KMS-11 (cell line): ENCODE measurements around the gene ALS2CL.

ENCODE experiments used
- H2AFZ ChIP-seq: fragments of 200-600 bp; sonication (generic); 2 replicates; pipeline ENCODE4 v1.6.1; 2016; ENCODE audit warnings: antibody characterized with exemption, mixed run types, low read depth
- H3K27ac ChIP-seq: fragments of 200-600 bp; sonication (generic); 2 replicates; pipeline ENCODE4 v1.6.1; 2016; ENCODE audit warnings: mild to moderate bottlenecking, mixed run types
- H3K27me3 ChIP-seq: fragments of 200-600 bp; sonication (generic); 2 replicates; pipeline ENCODE4 v1.6.1; 2017; ENCODE audit warnings: mild to moderate bottlenecking, low read depth, mixed run types, moderate library complexity; ENCODE audit not compliant: insufficient read depth
- H3K36me3 ChIP-seq: fragments of 200-600 bp; sonication (generic); 2 replicates; pipeline ENCODE4 v1.6.1; 2017; ENCODE audit warnings: mild to moderate bottlenecking, mixed run types; ENCODE audit not compliant: insufficient read depth
- H3K4me1 ChIP-seq: fragments of 200-600 bp; sonication (generic); 2 replicates; pipeline ENCODE4 v1.6.1; 2016; ENCODE audit warnings: mild to moderate bottlenecking, low read depth, mixed run types; ENCODE audit not compliant: poor library complexity, severe bottlenecking
- H3K4me2 ChIP-seq: fragments of 200-600 bp; sonication (generic); 2 replicates; pipeline ENCODE4 v1.7.0; 2016; ENCODE audit warnings: mild to moderate bottlenecking, mixed run types
- H3K4me3 ChIP-seq: fragments of 200-600 bp; sonication (generic); IDR thresholded peaks from 2 replicates; pipeline ENCODE4 v1.6.1; 2017; ENCODE audit warnings: low read depth, low read length, mixed read lengths; ENCODE audit not compliant: insufficient read depth
- H3K79me2 ChIP-seq: fragments of 200-600 bp; sonication (generic); 2 replicates; pipeline ENCODE4 v1.6.1; 2016; ENCODE audit warnings: low read depth, mixed run types; ENCODE audit not compliant: insufficient read depth
- H3K9ac ChIP-seq: fragments of 200-600 bp; sonication (generic); 2 replicates; pipeline ENCODE4 v1.6.1; 2016; ENCODE audit warnings: mild to moderate bottlenecking, mixed run types
- H4K20me1 ChIP-seq: fragments of 200-600 bp; sonication (generic); 2 replicates; pipeline ENCODE4 v1.6.1; 2016; ENCODE audit warnings: mild to moderate bottlenecking, mixed run types; ENCODE audit not compliant: insufficient read depth
- CTCF ChIP-seq: fragments of 200-600 bp; sonication (generic); conservative IDR thresholded peaks from 2 replicates; pipeline ENCODE4 v1.6.1; 2017; ENCODE audit warnings: low read depth, mild to moderate bottlenecking, antibody characterized with exemption, low read length, moderate library complexity, mixed read lengths

ALS2CL gene

GRCh38 chr3:46713898-46714552 lies 20.5 kb upstream of the ALS2CL start:
- no peak overlapping the region for H3K4me2 ChIP-seq
- no peak overlapping the region for H2AFZ ChIP-seq
- no peak overlapping the region for H3K9ac ChIP-seq

DNA sequence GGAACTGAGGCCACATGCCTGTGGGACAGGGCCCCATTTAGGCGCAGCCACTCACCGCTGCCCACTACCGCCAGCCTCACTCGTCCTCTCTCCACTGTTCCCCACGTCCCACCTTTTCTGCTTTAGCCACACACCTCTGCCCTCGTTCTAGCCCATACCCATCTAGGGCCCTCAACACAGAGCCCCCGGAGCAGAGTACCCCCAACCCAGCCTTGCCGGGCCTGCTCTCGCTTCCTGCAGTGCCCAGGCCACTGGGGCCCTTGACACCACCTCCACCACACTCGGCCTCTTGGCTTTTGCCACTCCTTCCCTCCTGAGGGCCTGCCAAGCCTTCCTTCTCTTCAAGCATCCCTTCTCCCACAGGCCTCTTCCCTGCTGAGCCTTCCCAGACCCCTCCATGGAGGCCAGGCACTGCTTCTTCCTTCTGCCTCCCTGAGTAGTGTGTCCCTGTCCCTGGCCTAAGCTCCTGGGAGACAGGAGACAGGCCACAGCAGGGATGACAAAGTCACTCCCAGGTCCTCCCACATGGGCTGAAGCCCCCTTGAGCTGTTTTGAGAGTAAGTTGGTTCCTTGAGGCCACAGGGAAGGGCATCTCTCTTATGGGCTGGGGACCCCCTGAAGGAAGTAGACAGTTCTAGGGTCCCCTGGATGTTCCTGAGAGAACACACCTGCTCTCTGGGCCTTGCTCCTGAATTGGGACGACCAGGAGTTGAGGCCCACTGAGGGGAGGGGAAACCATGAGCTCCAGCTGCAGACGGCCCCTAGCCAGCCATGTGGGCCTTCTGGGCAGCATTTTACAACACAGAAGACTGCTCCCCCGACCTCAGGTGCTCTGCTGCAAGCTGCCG lies 19.8 kb upstream of the ALS2CL start:
- no peak for TF ChIP-seq CTCF
- Histone ChIP-seq H3K79me2 (no peaks in the 10 kb centered on the region), H4K20me1 (no peaks in the 10 kb centered on the region), H3K4me2 (no peak overlapping the region), H3K27ac (no peak overlapping the region), H2AFZ (no peak overlapping the region), H3K4me1 (no peaks in the 10 kb centered on the region), H3K36me3 (no peaks in the 10 kb centered on the region), H3K4me3 (no peak overlapping the region), H3K9ac (no peak overlapping the region), H3K27me3 (no peaks in the 10 kb centered on the region)

More at GRCh38 chr3:46713898-46714552, 20.5 kb upstream of the ALS2CL start:
- no peaks in the 10 kb centered on the region for H4K20me1 ChIP-seq
- no peak for TF ChIP-seq CTCF
- H3K4me1 ChIP-seq: no peaks in the 10 kb centered on the region
- H3K79me2 ChIP-seq: no peaks in the 10 kb centered on the region
- H3K27ac ChIP-seq: no peak overlapping the region
- H3K27me3 ChIP-seq: no peaks in the 10 kb centered on the region
- no peaks in the 10 kb centered on the region for H3K36me3 ChIP-seq
- H3K4me3 ChIP-seq: no peak overlapping the region

DNA sequence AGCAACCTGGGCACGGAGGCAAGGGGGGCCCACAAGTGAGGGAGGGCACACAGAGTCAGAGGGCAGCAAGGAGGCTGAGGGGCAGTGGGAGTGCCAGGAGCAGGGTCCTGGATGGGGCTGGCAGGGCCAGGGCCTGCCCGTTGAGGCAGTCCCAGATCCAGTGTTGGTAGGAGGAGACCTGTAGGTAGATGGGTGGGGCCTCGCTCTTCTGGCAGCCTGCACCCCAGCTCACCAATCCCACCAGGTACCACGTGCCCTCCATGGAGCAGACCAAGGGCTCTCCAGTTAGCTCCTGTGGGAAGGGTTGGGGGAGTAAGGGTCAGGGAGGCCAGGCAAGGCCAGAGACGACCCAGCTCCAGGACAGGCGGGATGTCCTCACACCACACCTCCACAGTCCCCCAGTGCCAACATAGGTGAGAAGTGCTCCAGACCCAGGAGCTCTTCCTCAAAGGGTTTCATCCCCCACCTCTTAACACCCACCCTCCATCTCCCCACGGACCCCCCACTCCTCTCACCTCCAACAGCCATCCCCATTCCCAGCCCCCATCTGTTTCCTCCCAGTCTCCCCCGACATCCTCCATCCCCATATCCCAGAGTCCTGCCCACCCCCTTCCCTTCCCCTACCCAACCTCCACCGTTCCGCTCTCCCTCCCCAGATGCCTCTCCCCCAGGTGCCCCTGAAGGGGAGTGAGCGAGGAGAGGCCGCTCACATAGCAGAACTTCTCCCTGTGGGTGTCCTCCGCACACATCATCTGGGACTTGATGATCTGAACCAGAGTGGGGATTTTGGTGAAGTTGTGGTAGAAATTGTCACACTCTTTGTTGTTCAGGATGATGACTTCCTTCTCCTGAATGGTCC lies 18.9 kb upstream of the ALS2CL start:
- no peaks in the 10 kb centered on the region for H3K27me3 ChIP-seq
- H3K4me2 ChIP-seq: no peak overlapping the region
- H3K9ac ChIP-seq: no peak overlapping the region
- H3K4me3 ChIP-seq: no peak overlapping the region
- H2AFZ ChIP-seq: no peak overlapping the region
- no peaks in the 10 kb centered on the region for H3K79me2 ChIP-seq
- H3K36me3 ChIP-seq: no peaks in the 10 kb centered on the region
- no peak for TF ChIP-seq CTCF
- H3K4me1 ChIP-seq: no peaks in the 10 kb centered on the region
- no peak overlapping the region for H3K27ac ChIP-seq
- H4K20me1 ChIP-seq: no peaks in the 10 kb centered on the region

GRCh38 chr3:46711760-46712159 lies 18.3 kb upstream of the ALS2CL start:
- no peaks in the 10 kb centered on the region for H3K27me3 ChIP-seq
- TF ChIP-seq CTCF: no peak
- H3K4me3 ChIP-seq: no peak overlapping the region
- no peaks in the 10 kb centered on the region for H3K4me1 ChIP-seq
- no peak overlapping the region for H3K4me2 ChIP-seq
- no peak overlapping the region for H2AFZ ChIP-seq
- no peaks in the 10 kb centered on the region for H4K20me1 ChIP-seq
- no peaks in the 10 kb centered on the region for H3K79me2 ChIP-seq
- no peak overlapping the region for H3K27ac ChIP-seq
- H3K9ac ChIP-seq: no peak overlapping the region
- H3K36me3 ChIP-seq: no peaks in the 10 kb centered on the region
